MM.1S (cell line): ENCODE results near the gene CARHSP1.

ENCODE experiments used
- DNase-seq: peaks from one replicate; pipeline ENCODE4 v3.0.0-alpha.2; 2015
- H2AFZ ChIP-seq: fragments of 300-600 bp; sonication (generic); 2 replicates; pipeline ENCODE4 v1.6.0; 2016; ENCODE audit warnings: antibody characterized with exemption, low read length
- H3F3A ChIP-seq: fragments of 300-600 bp; sonication (generic); 2 replicates; pipeline ENCODE4 v1.6.1; 2016; ENCODE audit warnings: mild to moderate bottlenecking, antibody characterized with exemption, low read length, moderate library complexity, mixed read lengths; ENCODE audit not compliant: insufficient read depth
- H3K27ac ChIP-seq: fragments of 300-600 bp; sonication (generic); 2 replicates; pipeline ENCODE4 v1.5.1; 2016; ENCODE audit warnings: mild to moderate bottlenecking, low read length
- H3K27me3 ChIP-seq: fragments of 300-600 bp; sonication (generic); replicated peaks from 2 replicates; pipeline ENCODE4 v1.6.0; 2016; ENCODE audit warnings: low read length; ENCODE audit not compliant: insufficient read depth
- H3K36me3 ChIP-seq: fragments of 300-600 bp; sonication (generic); replicated peaks from 2 replicates; pipeline ENCODE4 v1.6.1; 2016; ENCODE audit warnings: mild to moderate bottlenecking, low read length, mixed read lengths; ENCODE audit not compliant: insufficient read depth
- H3K4me1 ChIP-seq: fragments of 300-600 bp; sonication (generic); 2 replicates; pipeline ENCODE4 v1.6.1; 2016; ENCODE audit warnings: low read length, mixed read lengths
- H3K4me2 ChIP-seq: fragments of 300-600 bp; sonication (generic); 2 replicates; pipeline ENCODE4 v1.6.0; 2016; ENCODE audit warnings: low read depth, low read length
- H3K4me3 ChIP-seq: fragments of 300-600 bp; sonication (generic); 2 replicates; pipeline ENCODE4 v1.5.1; 2016; ENCODE audit warnings: low read length, mixed read lengths
- H3K79me2 ChIP-seq: fragments of 300-600 bp; sonication (generic); 2 replicates; pipeline ENCODE4 v1.6.1; 2016; ENCODE audit warnings: mixed run types, low read length, mixed read lengths
- H3K9ac ChIP-seq: fragments of 300-600 bp; sonication (generic); 2 replicates; pipeline ENCODE4 v1.6.1; 2016; ENCODE audit warnings: low read length, mixed read lengths
- H3K9me2 ChIP-seq: fragments of 300-600 bp; sonication (generic); replicated peaks from 2 replicates; pipeline ENCODE4 v1.6.1; 2016; ENCODE audit warnings: mild to moderate bottlenecking, low read length, mixed read lengths; ENCODE audit not compliant: insufficient read depth
- H3K9me3 ChIP-seq: fragments of 300-600 bp; sonication (generic); replicated peaks from 2 replicates; pipeline ENCODE4 v1.6.1; 2016; ENCODE audit warnings: mild to moderate bottlenecking, low read length, mixed read lengths; ENCODE audit not compliant: insufficient read depth
- H4K20me1 ChIP-seq: fragments of 300-600 bp; sonication (generic); 2 replicates; pipeline ENCODE4 v1.6.1; 2016; ENCODE audit warnings: mild to moderate bottlenecking, low read length, moderate library complexity, mixed read lengths; ENCODE audit not compliant: insufficient read depth
- EZH2 ChIP-seq: fragments of 300-600 bp; sonication (generic); optimal IDR thresholded peaks from 2 replicates; pipeline ENCODE3; 2017; ENCODE audit warnings: low read depth, mild to moderate bottlenecking, antibody characterized with exemption, low read length, mixed read lengths
- EZH2phosphoT487 ChIP-seq: fragments of 300-600 bp; sonication (generic); IDR thresholded peaks from 2 replicates; pipeline ENCODE4 v1.6.1; 2018; ENCODE audit warnings: antibody characterized with exemption, low read length
- TF ChIP-seq, protein P1 (sequence below): fragments of 300-600 bp; sonication (generic); IDR thresholded peaks from 2 replicates; pipeline ENCODE4 v1.5.1; 2016; ENCODE audit warnings: antibody characterized with exemption, low read length, mixed read lengths

The CARHSP1 gene

DNA sequence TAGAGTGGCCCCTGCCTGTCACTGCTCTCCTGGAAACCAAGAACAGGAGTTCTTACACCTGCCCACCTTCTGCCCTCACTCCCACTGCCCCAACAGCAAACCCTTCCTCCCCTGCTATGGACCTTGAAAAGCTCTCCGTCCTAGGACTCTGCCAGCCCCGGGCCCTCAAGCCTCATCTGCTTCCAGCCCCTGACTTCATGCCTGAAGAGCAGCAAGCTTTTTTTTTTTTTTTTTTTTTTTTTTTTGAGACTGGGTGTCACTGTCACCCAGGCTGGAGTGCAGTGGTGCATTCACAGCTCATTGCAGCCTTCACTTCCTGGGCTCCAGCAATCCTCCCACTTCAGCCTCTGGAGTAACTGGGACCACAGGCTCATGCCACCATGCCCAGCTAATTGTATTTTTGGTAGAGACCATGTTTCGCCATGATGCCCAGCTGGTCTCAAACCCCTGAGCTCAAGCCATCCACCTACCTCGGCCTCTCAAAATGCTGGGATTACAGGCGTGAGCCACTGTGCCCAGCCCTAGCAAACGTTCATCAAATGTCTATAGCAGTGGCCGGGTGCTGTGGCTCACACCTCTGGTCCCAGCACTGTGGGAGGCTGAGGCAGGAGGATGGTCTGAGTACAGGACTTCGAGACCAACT is 16.9 kb downstream of the CARHSP1 start:
- no peak overlapping the region for H3K9ac ChIP-seq

DNA sequence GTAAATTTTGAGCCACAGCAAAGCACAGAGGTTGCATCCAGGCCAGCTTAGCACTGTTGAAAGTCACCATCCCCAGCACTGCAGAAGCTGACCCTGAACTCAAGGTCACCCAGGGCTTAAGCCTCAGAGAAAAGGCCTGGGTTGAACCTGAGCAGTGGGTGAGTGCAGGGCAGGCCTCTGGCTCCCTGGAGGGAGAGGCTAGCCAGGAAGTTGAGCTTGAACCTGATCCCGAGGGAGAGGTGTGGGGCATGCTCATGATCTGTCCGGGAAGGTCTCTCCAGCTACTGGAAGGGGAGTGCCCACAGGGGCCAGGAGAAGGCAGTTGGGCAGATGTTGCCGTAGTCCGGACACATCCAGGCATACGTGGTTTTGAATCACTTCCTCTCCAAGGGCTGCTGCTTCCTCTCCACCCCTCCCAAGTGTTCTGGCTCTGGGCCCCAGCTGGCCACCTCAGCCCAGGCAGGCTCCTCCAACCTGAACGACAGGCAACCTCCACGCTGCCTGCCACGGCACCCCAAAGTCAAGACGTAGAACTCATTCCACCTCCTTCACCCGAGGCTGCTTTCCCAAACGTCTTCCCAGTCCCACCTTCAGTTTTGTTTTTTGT is 18.4 kb downstream of the CARHSP1 start:
- Histone ChIP-seq H2AFZ (no peak overlapping the region), H3K9ac (no peak overlapping the region)

More for the DNA sequence above, 16.9 kb downstream of the CARHSP1 start:
- Histone ChIP-seq H4K20me1 (no peaks in the 10 kb centered on the region), H3K9me2 (no peaks in the 10 kb centered on the region), H3K9me3 (no peaks in the 10 kb centered on the region), H3F3A (peaks cover 9% of the 10 kb centered on the region), H3K4me3 (no peak overlapping the region), H3K79me2 (peaks cover 21% of the 10 kb centered on the region), H2AFZ (no peak overlapping the region), H3K4me1 (no peaks in the 10 kb centered on the region), H3K27me3 (no peaks in the 10 kb centered on the region), H3K27ac (no peak overlapping the region), H3K4me2 (no peak overlapping the region), H3K36me3 (no peaks in the 10 kb centered on the region; the same call in 1 of the 2 replicates)
- no peak for TF ChIP-seq EZH2phosphoT487
- TF ChIP-seq, protein P1, sequence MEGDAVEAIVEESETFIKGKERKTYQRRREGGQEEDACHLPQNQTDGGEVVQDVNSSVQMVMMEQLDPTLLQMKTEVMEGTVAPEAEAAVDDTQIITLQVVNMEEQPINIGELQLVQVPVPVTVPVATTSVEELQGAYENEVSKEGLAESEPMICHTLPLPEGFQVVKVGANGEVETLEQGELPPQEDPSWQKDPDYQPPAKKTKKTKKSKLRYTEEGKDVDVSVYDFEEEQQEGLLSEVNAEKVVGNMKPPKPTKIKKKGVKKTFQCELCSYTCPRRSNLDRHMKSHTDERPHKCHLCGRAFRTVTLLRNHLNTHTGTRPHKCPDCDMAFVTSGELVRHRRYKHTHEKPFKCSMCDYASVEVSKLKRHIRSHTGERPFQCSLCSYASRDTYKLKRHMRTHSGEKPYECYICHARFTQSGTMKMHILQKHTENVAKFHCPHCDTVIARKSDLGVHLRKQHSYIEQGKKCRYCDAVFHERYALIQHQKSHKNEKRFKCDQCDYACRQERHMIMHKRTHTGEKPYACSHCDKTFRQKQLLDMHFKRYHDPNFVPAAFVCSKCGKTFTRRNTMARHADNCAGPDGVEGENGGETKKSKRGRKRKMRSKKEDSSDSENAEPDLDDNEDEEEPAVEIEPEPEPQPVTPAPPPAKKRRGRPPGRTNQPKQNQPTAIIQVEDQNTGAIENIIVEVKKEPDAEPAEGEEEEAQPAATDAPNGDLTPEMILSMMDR: no peak
- TF ChIP-seq EZH2: no peak
- no peak for DNase-seq

DNA sequence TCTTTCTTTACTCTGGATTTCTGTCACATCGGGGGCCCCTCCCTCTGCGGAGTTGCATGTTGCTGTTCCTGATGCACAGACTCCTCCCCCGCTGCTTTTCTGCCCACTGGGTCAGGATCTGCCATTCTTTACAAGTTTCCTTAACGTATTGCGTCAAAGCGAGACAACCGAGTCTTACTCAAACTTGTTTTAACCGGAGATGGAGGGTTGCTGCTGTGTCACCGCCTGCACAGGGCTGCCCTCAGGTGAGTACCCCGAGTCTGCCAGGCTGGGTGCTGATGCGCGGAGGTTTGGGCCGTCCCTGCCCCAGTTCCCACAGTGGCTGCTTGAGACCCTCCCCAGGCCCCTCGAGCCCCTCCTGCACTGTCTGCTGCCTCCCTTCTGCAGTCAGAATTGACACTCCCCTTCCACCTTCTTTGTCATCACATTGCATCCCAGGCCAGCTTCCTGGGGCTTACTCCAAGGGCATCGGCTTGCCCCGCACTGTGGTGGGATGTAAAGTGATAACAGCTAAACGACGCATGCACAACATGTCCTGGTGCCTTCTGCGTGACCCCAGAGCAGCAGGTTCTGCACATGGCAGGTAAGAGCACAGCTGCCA is 19.3 kb downstream of the CARHSP1 start:
- Histone ChIP-seq H3K4me2 (no peak overlapping the region), H3K9ac (no peak overlapping the region), H3K9me2 (no peaks in the 10 kb centered on the region), H3K36me3 (no peaks in the 10 kb centered on the region; the same call in none of the 2 replicates), H3K79me2 (peaks cover 31% of the 10 kb centered on the region), H3K4me3 (no peak overlapping the region), H3F3A (0 out of 2 replicates have a peak, but pooled peaks cover 3% of the 10 kb centered on the region), H4K20me1 (peaks cover 10% of the 10 kb centered on the region; the same call in 1 of the 2 replicates), H3K9me3 (no peaks in the 10 kb centered on the region), H2AFZ (no peak overlapping the region), H3K27ac (no peak overlapping the region), H3K27me3 (no peaks in the 10 kb centered on the region), H3K4me1 (no peaks in the 10 kb centered on the region)
- TF ChIP-seq, protein P1: no peak
- no peak for TF ChIP-seq EZH2phosphoT487
- TF ChIP-seq EZH2: no peak
- no peak for DNase-seq

More for the DNA sequence above, 18.4 kb downstream of the CARHSP1 start:
- no peaks in the 10 kb centered on the region for H3K9me2 ChIP-seq
- no peaks in the 10 kb centered on the region; the same call in none of the 2 replicates for H3K36me3 ChIP-seq
- peaks cover 8% of the 10 kb centered on the region; the same call in 1 of the 2 replicates for H4K20me1 ChIP-seq
- H3K27ac ChIP-seq: no peak overlapping the region
- no peak overlapping the region for H3K4me3 ChIP-seq
- no peak for DNase-seq
- TF ChIP-seq EZH2: no peak
- TF ChIP-seq EZH2phosphoT487: no peak
- TF ChIP-seq, protein P1: no peak
- H3K27me3 ChIP-seq: no peaks in the 10 kb centered on the region
- H3K4me1 ChIP-seq: no peaks in the 10 kb centered on the region
- H3K79me2 ChIP-seq: peaks cover 33% of the 10 kb centered on the region
- H3F3A ChIP-seq: peaks cover 5% of the 10 kb centered on the region
- no peaks in the 10 kb centered on the region for H3K9me3 ChIP-seq
- no peak overlapping the region for H3K4me2 ChIP-seq
